ENCODE data around the gene TXNRD3. TPM values are rescaled to one million over a fixed set of nuclear protein-coding genes. Genes with fewer than 3 reads are reported as not detected.

The TXNRD3 gene
- total and polyA plus RNA-seq, 2 donors from 2014 or later = 10.8 to 12.1 TPM

DNA sequence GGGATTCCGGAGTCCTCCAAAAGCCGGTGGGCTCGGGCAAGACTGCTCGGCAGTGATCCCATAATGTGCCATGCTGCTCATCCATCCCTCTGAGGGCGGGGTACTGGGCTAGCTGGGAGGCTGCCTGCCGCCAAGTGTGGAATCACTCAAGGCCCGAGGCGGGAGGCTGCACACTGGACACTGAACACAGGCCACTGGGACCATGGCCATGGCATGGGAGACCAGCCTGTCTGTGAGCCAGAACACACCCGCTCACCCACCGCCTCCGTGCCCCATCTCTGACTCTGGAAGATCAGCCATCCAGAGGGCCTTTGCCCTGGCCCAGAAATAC lies 97.5 kb downstream of the TXNRD3 start:
- Histone ChIP-seq H3K4me1 (ENCODE audit: control insufficient read depth in 2 of 3, insufficient read depth in 2 of 3, low read depth in 1 of 3, low read length in 3 of 3) (no peaks in the 10 kb centered on the region), H3K9me3 (ENCODE audit: control insufficient read depth in 2 of 3, insufficient read depth in 1 of 3, low read length in 3 of 3) (no peaks in the 10 kb centered on the region), H3K4me3 (ENCODE audit: low read length in 3 of 3) (no peak overlapping the region), H3K9ac (ENCODE audit: low read length in 3 of 3) (no peak overlapping the region), H3K36me3 (ENCODE audit: control insufficient read depth in 2 of 3, insufficient read depth in 3 of 3, low read length in 3 of 3) (no peaks in the 10 kb centered on the region), H3K27ac (ENCODE audit: low read depth in 2 of 2, low read length in 2 of 2) (no peak overlapping the region), H3K27me3 (ENCODE audit: control insufficient read depth, insufficient read depth, low read length) (no peaks in the 10 kb centered on the region)
- DNase-seq (peak in 3 of 5 donors; percentile 7 to 45 (median 16)), FAIRE-seq (no peak)
- intact Hi-C loops (cut with DNase I) = no loop called here
- TF ChIP-seq CTCF (IDR thresholded peaks at IDR 0.05; ENCODE audit: borderline replicate concordance, extremely low read depth, insufficient read depth) = no peak

Other genes with a start within 250 kb of the TXNRD3 start
- gene ZXDC, start 179.2 kb downstream of the TXNRD3 start, total RNA-seq = 44.8 TPM
- 11.4 TPM for gene ZXDC, start 179.2 kb downstream of the TXNRD3 start, polyA plus RNA-seq (ENCODE audit: insufficient read depth, low read depth, low replicate concordance)
- not detected for gene UROC1, start 137.4 kb downstream of the TXNRD3 start, total RNA-seq
- not detected for gene UROC1, start 137.4 kb downstream of the TXNRD3 start, polyA plus RNA-seq (ENCODE audit: insufficient read depth, low read depth, low replicate concordance)
- gene CHST13, start 131.0 kb downstream of the TXNRD3 start, total RNA-seq = 3.3 TPM
- gene CHST13, start 131.0 kb downstream of the TXNRD3 start, polyA plus RNA-seq (ENCODE audit: insufficient read depth, low read depth, low replicate concordance) = 7.0 TPM
- not detected for gene C3orf22, start 96.2 kb downstream of the TXNRD3 start, total RNA-seq
- gene C3orf22, start 96.2 kb downstream of the TXNRD3 start, polyA plus RNA-seq (ENCODE audit: insufficient read depth, low read depth, low replicate concordance) = not detected
- 10.7 TPM for gene CHCHD6, start 49.1 kb upstream of the TXNRD3 start, total RNA-seq
- gene CHCHD6, start 49.1 kb upstream of the TXNRD3 start, polyA plus RNA-seq (ENCODE audit: insufficient read depth, low read depth, low replicate concordance) = 35.2 TPM